PC-9 (cell line): Measurements from ENCODE around the gene ARHGDIA. TPM values are rescaled to one million over a fixed set of nuclear protein-coding genes. Genes with fewer than 3 reads are reported as not detected.

Experiments used
- BruUV-seq: library from RNA; stranded (reverse); fragments of 400-500 nt; replicated peaks from 2 replicates; lab custom pipeline; 2021; lab: Mats Ljungman, UMichigan
- CTCF ChIA-PET: fragments of 300-600 bp; sonication (Branson Sonifier 250); formaldehyde crosslinking; loops from one replicate; lab custom pipeline; 2022; ENCODE audit warnings: antibody characterized with exemption; lab: Charles Lee
- POLR2A ChIA-PET: fragments of 300-600 bp; sonication (Branson Sonifier 250); formaldehyde crosslinking; loops from one replicate; lab custom pipeline; 2022; ENCODE audit warnings: antibody characterized with exemption; ENCODE audit not compliant: unreplicated experiment; lab: Charles Lee
- DNase-seq, 2 experiments: peaks; one replicate each; pipeline versions ENCODE4 v3.0.0 to v3.0.0-alpha.2; 2015 to 2022; ENCODE audit warnings: mixed read lengths in 1 of 2
- H2AFZ ChIP-seq: fragments of 200-600 bp; sonication (generic); 2 replicates; pipeline ENCODE4 v1.8.1; 2017; ENCODE audit warnings: antibody characterized with exemption
- H3F3A ChIP-seq: fragments of 200-600 bp; sonication (generic); 2 replicates; pipeline ENCODE4 v1.8.1; 2017; ENCODE audit warnings: antibody characterized with exemption, mild to moderate bottlenecking, low read depth; ENCODE audit not compliant: insufficient read depth
- H3K27ac ChIP-seq: fragments of 200-600 bp; sonication (generic); 2 replicates; pipeline ENCODE4 v1.6.1; 2016; ENCODE audit warnings: mixed run types
- H3K27me3 ChIP-seq: fragments of 200-600 bp; sonication (generic); 2 replicates; pipeline ENCODE4 v1.6.1; 2016; ENCODE audit warnings: low read depth, mixed run types; ENCODE audit not compliant: insufficient read depth
- H3K36me3 ChIP-seq: fragments of 200-600 bp; sonication (generic); 2 replicates; pipeline ENCODE4 v1.6.1; 2016; ENCODE audit warnings: low read depth, mixed run types
- H3K4me1 ChIP-seq: fragments of 200-600 bp; sonication (generic); replicated peaks from 2 replicates; pipeline ENCODE4 v1.6.1; 2016; ENCODE audit warnings: mixed run types; ENCODE audit not compliant: insufficient read depth
- H3K4me2 ChIP-seq: fragments of 200-600 bp; sonication (generic); 2 replicates; pipeline ENCODE4 v1.6.1; 2017; ENCODE audit warnings: mixed run types
- H3K4me3 ChIP-seq: fragments of 200-600 bp; sonication (generic); 2 replicates; pipeline ENCODE4 v1.6.1; 2016; ENCODE audit warnings: mixed run types
- H3K79me2 ChIP-seq: fragments of 200-600 bp; sonication (generic); 2 replicates; pipeline ENCODE4 v1.6.1; 2017; ENCODE audit warnings: low read depth, mixed run types
- H3K9me2 ChIP-seq: fragments of 200-600 bp; sonication (generic); 2 replicates; pipeline ENCODE4 v1.8.1; 2017; ENCODE audit warnings: mild to moderate bottlenecking; ENCODE audit not compliant: insufficient read depth
- H3K9me3 ChIP-seq: fragments of 200-600 bp; sonication (generic); 2 replicates; pipeline ENCODE4 v1.8.1; 2016; ENCODE audit warnings: low read depth; ENCODE audit not compliant: insufficient read depth
- H4K20me1 ChIP-seq: fragments of 200-600 bp; sonication (generic); 2 replicates; pipeline ENCODE4 v1.8.1; 2017; ENCODE audit not compliant: insufficient read depth
- CTCF ChIP-seq: fragments of 200-600 bp; sonication (generic); conservative IDR thresholded peaks from 2 replicates; pipeline ENCODE4 v1.6.1; 2017; ENCODE audit warnings: mixed run types, antibody characterized with exemption, mild to moderate bottlenecking, moderate library complexity
- EZH2 ChIP-seq: fragments of 200-600 bp; sonication (generic); IDR thresholded peaks from 2 replicates; pipeline ENCODE4 v1.8.0; 2017; ENCODE audit warnings: antibody characterized with exemption, low read depth
- intact Hi-C: fragments of 100-400 bp; cut with micrococcal nuclease; formaldehyde crosslinking; loops from one replicate; pipeline ENCODE4 v1.10.0; 2022; ENCODE audit not compliant: unreplicated experiment
- total RNA-seq: library from RNA; stranded (reverse); gene quantifications from 2 replicates; pipeline ENCODE4 v1.2.3, GENCODE V29; 2021

Gene ARHGDIA
- total RNA-seq, 1 experiment from 2014 or later = 309 TPM

- no peaks in the 10 kb centered on the region for H3K9me3 ChIP-seq
- no peaks in the 10 kb centered on the region for H3K27me3 ChIP-seq
- no peaks in the 10 kb centered on the region for H3K9me2 ChIP-seq
- intact Hi-C loops = no loop called here
- peaks cover 44% of the 10 kb centered on the region for H3K79me2 ChIP-seq
- ChIA-PET CTCF (no interaction called here), POLR2A (no interaction called here)
- no peak overlapping the region for H2AFZ ChIP-seq
- peaks cover 10% of the 10 kb centered on the region; the same call in 1 of the 2 replicates for H3K36me3 ChIP-seq
- H3F3A ChIP-seq = peaks cover 54% of the 10 kb centered on the region
- DNase-seq = no peak
- no peak overlapping the region for H3K4me2 ChIP-seq
- H3K4me1 ChIP-seq = no peaks in the 10 kb centered on the region
- H3K4me3 ChIP-seq = no peak overlapping the region
- no TSS peak for BruUV-seq
- peaks cover 42% of the 10 kb centered on the region for H4K20me1 ChIP-seq
- no peak overlapping the region for H3K27ac ChIP-seq
- TF ChIP-seq EZH2 = no peak
Measured at GRCh38 chr17:81863833-81864768, 7.0 kb downstream of the ARHGDIA start.

GRCh38 chr17:81863123-81863675 lies 7.9 kb downstream of the ARHGDIA start:
- peaks cover 10% of the 10 kb centered on the region; the same call in 1 of the 2 replicates for H3K36me3 ChIP-seq
- H3K9me3 ChIP-seq = no peaks in the 10 kb centered on the region
- no peak overlapping the region for H2AFZ ChIP-seq
- no peaks in the 10 kb centered on the region for H3K27me3 ChIP-seq
- peaks cover 39% of the 10 kb centered on the region; the same call in 1 of the 2 replicates for H4K20me1 ChIP-seq
- peaks cover 53% of the 10 kb centered on the region for H3K79me2 ChIP-seq
- peaks cover 47% of the 10 kb centered on the region; the same call in 1 of the 2 replicates for H3F3A ChIP-seq
- no peak overlapping the region for H3K27ac ChIP-seq
- CTCF ChIA-PET = interaction anchor here (0.6 kb wide), 2 partner anchors 9 to 129 kb away, joined by 3 read pairs; no protein-coding TSS in a partner anchor
- peak overlapping the region; percentile 81; the same call in 1 of the 2 replicates for H3K4me2 ChIP-seq
- no peaks in the 10 kb centered on the region for H3K9me2 ChIP-seq
- no peak overlapping the region for H3K4me3 ChIP-seq
- DNase-seq = no peak
- POLR2A ChIA-PET = no interaction called here
- TF ChIP-seq EZH2 = no peak
- no peak for TF ChIP-seq CTCF
- intact Hi-C loops = no loop called here
- BruUV-seq = no TSS peak
- H3K4me1 ChIP-seq = no peaks in the 10 kb centered on the region

- peak overlapping the region; percentile 80 for H3K27ac ChIP-seq
- peak overlapping the region; percentile 68 for H2AFZ ChIP-seq
- no peak for TF ChIP-seq EZH2
- TF ChIP-seq CTCF = no peak
- ChIA-PET POLR2A (interaction anchor here (0.5 to 0.7 kb wide), 4 partner anchors 8 to 507 kb away, joined by 3 to 11 read pairs (median 4); no protein-coding TSS in a partner anchor), CTCF (interaction anchor here (0.7 kb wide), 1 partner anchor 137 kb away, joined by 3 read pairs; no protein-coding TSS in a partner anchor)
- peak; percentile 99 for DNase-seq
- intact Hi-C loops = loop anchor here (1.0 to 2.0 kb wide), 2 partner anchors 28 to 148 kb away; partner anchors contain the start of genes MCRIP1 and SLC25A10
- peaks cover 10% of the 10 kb centered on the region; the same call in 1 of the 2 replicates for H3K36me3 ChIP-seq
- no peaks in the 10 kb centered on the region for H3K9me2 ChIP-seq
- BruUV-seq = TSS peak; percentile 33
- peaks cover 71% of the 10 kb centered on the region for H3K79me2 ChIP-seq
- no peaks in the 10 kb centered on the region for H3K9me3 ChIP-seq
- H3K4me3 ChIP-seq = peak overlapping the region; percentile 86
- H3K27me3 ChIP-seq = no peaks in the 10 kb centered on the region
- H3K4me1 ChIP-seq = no peaks in the 10 kb centered on the region
- H4K20me1 ChIP-seq = peaks cover 36% of the 10 kb centered on the region
- peaks cover 25% of the 10 kb centered on the region; the same call in 1 of the 2 replicates for H3F3A ChIP-seq
- H3K4me2 ChIP-seq = peak overlapping the region; percentile 81
Measured at GRCh38 chr17:81860756-81861568, 10.2 kb downstream of the ARHGDIA start.
